C4-2B (cell line): ENCODE measurements around the gene SLC22A15.

Experiments
- ZFX ChIP-seq: fragments of 450-650 bp; IDR thresholded peaks from 2 replicates; pipeline ENCODE4 v1.6.1; 2017
- TF ChIP-seq, protein P1 (sequence below): fragments of 450-650 bp; conservative IDR thresholded peaks from 2 replicates; pipeline ENCODE4 v1.5.1; 2017; ENCODE audit warnings: mild to moderate bottlenecking

DNA sequence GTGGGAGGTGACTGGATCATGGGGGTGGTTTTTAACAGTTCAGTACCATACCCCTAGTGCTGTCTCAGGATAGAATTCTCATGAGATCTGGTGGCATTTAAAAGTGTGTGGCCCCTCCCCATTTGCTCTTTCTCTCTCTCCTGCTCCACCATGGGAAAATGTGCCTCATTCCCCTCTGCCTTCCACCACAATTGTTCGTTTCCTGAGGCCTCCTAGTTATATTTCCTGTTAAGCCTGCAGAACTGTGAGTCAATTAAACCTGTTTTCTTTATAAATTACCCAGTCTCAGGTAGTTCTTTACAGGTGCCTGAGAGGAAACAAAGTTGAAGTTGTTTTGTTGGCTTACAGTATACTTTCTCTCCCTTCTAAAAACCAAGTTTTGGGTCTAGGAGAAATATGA lies 23.1 kb upstream of the SLC22A15 start:
- TF ChIP-seq, protein P1, sequence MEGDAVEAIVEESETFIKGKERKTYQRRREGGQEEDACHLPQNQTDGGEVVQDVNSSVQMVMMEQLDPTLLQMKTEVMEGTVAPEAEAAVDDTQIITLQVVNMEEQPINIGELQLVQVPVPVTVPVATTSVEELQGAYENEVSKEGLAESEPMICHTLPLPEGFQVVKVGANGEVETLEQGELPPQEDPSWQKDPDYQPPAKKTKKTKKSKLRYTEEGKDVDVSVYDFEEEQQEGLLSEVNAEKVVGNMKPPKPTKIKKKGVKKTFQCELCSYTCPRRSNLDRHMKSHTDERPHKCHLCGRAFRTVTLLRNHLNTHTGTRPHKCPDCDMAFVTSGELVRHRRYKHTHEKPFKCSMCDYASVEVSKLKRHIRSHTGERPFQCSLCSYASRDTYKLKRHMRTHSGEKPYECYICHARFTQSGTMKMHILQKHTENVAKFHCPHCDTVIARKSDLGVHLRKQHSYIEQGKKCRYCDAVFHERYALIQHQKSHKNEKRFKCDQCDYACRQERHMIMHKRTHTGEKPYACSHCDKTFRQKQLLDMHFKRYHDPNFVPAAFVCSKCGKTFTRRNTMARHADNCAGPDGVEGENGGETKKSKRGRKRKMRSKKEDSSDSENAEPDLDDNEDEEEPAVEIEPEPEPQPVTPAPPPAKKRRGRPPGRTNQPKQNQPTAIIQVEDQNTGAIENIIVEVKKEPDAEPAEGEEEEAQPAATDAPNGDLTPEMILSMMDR = no peak
- no peak for TF ChIP-seq ZFX
